CD4-positive, alpha-beta T cell (primary cell): ENCODE results near the gene FERMT1. TPM values are rescaled to one million over a fixed set of nuclear protein-coding genes. Genes with fewer than 3 reads are reported as not detected.

Source experiments
- ATAC-seq: fragments of 200-7000 bp; cut with Tn5 transposase; one replicate; pipeline ENCODE4 v1.10.0; 2022; ENCODE audit warnings: mild to moderate bottlenecking; ENCODE audit not compliant: poor library complexity
- CTCF ChIA-PET: fragments of 350-600 bp; sonication (Branson Sonifier 250); formaldehyde crosslinking; loops from one replicate; lab custom pipeline; 2021; ENCODE audit warnings: antibody characterized with exemption, inconsistent platforms; lab: Charles Lee
- POLR2A ChIA-PET: fragments of 350-600 bp; sonication (Branson Sonifier 250); formaldehyde crosslinking; loops from one replicate; lab custom pipeline; 2021; ENCODE audit warnings: antibody characterized with exemption, inconsistent platforms; lab: Charles Lee
- DNase-seq, 14 experiments: peaks; one replicate each; pipeline ENCODE4 v3.0.0-alpha.2; 2013 to 2020; ENCODE audit warnings: mixed read lengths in 2 of 14
- H3K27ac ChIP-seq, 2 donors: one replicate each; pipeline versions ENCODE4 v1.5.1 to v1.7.0; 2013; ENCODE audit warnings: low read length in 2 of 2, low read depth in 1 of 2, mild to moderate bottlenecking in 1 of 2
- H3K27me3 ChIP-seq, 2 experiments: 1 replicate in 1 of 2; 2 replicates in 1 of 2; pipeline versions ENCODE4 v1.6.1 to v1.7.0; 2013; ENCODE audit warnings: low read length in 2 of 2, control low read depth in 1 of 2, mild to moderate bottlenecking in 1 of 2, moderate library complexity in 1 of 2; ENCODE audit not compliant: insufficient read depth in 2 of 2, control insufficient read depth in 1 of 2
- H3K36me3 ChIP-seq: one replicate; pipeline ENCODE4 v1.6.1; 2013; ENCODE audit warnings: low read length, control low read depth; ENCODE audit not compliant: insufficient read depth
- H3K4me1 ChIP-seq: one replicate; pipeline ENCODE4 v1.6.1; 2013; ENCODE audit warnings: low read length, control low read depth; ENCODE audit not compliant: insufficient read depth
- H3K4me3 ChIP-seq: one replicate; pipeline ENCODE4 v1.5.1; 2013; ENCODE audit warnings: mild to moderate bottlenecking, low read length, moderate library complexity
- H3K9me3 ChIP-seq, 2 experiments: 1 replicate in 1 of 2; 2 replicates in 1 of 2; pipeline versions ENCODE4 v1.6.1 to v1.7.0; 2013; ENCODE audit warnings: low read length in 2 of 2, mild to moderate bottlenecking in 2 of 2, control low read depth in 1 of 2, moderate library complexity in 1 of 2; ENCODE audit not compliant: control insufficient read depth in 1 of 2, insufficient read depth in 1 of 2
- H3K27ac Mint-ChIP-seq: one replicate; pipeline ENCODE4 v1.8.0; 2020; ENCODE audit warnings: mixed read lengths
- H3K27me3 Mint-ChIP-seq: one replicate; pipeline ENCODE4 v1.8.0; 2021; ENCODE audit warnings: mixed read lengths
- H3K36me3 Mint-ChIP-seq: one replicate; pipeline ENCODE4 v1.8.0; 2021; ENCODE audit warnings: low read depth, mixed read lengths
- H3K4me1 Mint-ChIP-seq: one replicate; pipeline ENCODE4 v1.8.0; 2021; ENCODE audit warnings: low read depth, mixed read lengths
- H3K4me3 Mint-ChIP-seq: one replicate; pipeline ENCODE4 v1.8.0; 2020; ENCODE audit warnings: mild to moderate bottlenecking, mixed read lengths
- H3K9me3 Mint-ChIP-seq: one replicate; pipeline ENCODE4 v1.8.0; 2020; ENCODE audit warnings: mixed read lengths
- intact Hi-C, 2 experiments: fragments of 100-400 bp; cut with DNase I in 1 of 2; cut with micrococcal nuclease in 1 of 2; formaldehyde crosslinking; loops; one replicate each; pipeline versions ENCODE4 v1.15.1 to v1.9.0; 2023 to 2025; cut with DNase I, micrococcal nuclease
- total RNA-seq, 174 experiments: library from RNA in 2 of 174; stranded (reverse) in 2 of 174; gene quantifications; one replicate each; pipeline ENCODE4 v1.2.3 and lab custom pipeline; 2021 to 2026
- TF ChIP-seq, protein P1 (sequence below): fragments of 200-600 bp; IDR thresholded peaks from one replicate; pipeline ENCODE4 v1.8.0; 2022; ENCODE audit warnings: antibody characterized with exemption, mild to moderate bottlenecking

The FERMT1 gene
- total RNA-seq, 2 experiments from 2014 or later, result not detected

DNA sequence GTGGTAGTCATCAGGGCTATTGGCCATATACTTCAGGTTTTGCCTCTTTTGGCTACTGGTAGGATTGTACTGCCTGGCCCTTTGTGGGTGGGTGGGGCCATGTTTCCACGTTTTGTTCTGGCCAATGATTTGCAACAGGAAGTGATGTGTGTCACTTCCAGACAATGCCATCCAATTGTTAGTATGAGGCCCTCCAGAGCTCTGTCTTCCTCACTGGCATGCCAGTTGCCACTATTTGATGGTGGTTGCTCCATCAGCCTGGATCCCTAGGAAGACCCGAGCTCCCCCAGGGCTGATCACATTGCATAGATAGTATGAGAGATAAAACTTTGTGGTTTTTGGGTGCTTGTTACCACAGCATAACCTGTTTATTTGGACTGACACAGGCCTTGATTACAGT lies 61.3 kb downstream of the FERMT1 start:
- intact Hi-C loops, result no loop called here

DNA sequence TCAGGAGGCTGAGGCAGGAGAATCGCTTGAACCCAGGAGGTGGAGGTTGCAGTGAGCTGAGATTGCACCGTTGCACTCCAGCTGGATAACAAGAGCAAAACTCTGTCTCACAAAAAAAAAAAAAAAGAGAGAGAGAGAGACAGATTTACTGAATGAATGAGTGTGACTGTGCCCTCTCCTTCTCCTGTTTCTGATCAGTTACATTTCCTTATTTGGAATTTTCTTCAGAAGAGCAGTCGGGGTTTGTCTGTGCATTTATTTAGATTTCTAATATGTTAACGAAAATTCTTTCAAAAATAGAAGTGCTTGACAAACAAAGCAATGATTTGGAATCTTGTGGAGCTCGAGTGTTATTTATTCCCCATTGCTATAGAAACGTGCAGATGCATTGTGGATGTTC lies 62.6 kb downstream of the FERMT1 start:
- H3K36me3 ChIP-seq, result no peaks in the 10 kb centered on the region
- Mint-ChIP-seq H3K9me3 (no peaks in the 10 kb centered on the region), H3K27me3 (peaks cover 12% of the 10 kb centered on the region), H3K4me1 (peaks cover 4% of the 10 kb centered on the region), H3K36me3 (no peaks in the 10 kb centered on the region), H3K4me3 (no peak overlapping the region), H3K27ac (no peak overlapping the region)
- intact Hi-C loops, result no loop called here
- H3K27me3 ChIP-seq, result peaks cover 0 to 4% of the 10 kb centered on the region in 2 experiments
- ATAC-seq, result no peak
- H3K27ac ChIP-seq, result no peak overlapping the region
- CTCF ChIA-PET, result no interaction called here
- no peaks in the 10 kb centered on the region for H3K4me1 ChIP-seq
- TF ChIP-seq, protein P1, sequence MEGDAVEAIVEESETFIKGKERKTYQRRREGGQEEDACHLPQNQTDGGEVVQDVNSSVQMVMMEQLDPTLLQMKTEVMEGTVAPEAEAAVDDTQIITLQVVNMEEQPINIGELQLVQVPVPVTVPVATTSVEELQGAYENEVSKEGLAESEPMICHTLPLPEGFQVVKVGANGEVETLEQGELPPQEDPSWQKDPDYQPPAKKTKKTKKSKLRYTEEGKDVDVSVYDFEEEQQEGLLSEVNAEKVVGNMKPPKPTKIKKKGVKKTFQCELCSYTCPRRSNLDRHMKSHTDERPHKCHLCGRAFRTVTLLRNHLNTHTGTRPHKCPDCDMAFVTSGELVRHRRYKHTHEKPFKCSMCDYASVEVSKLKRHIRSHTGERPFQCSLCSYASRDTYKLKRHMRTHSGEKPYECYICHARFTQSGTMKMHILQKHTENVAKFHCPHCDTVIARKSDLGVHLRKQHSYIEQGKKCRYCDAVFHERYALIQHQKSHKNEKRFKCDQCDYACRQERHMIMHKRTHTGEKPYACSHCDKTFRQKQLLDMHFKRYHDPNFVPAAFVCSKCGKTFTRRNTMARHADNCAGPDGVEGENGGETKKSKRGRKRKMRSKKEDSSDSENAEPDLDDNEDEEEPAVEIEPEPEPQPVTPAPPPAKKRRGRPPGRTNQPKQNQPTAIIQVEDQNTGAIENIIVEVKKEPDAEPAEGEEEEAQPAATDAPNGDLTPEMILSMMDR, result no peak
- POLR2A ChIA-PET, result no interaction called here
- no peaks in the 10 kb centered on the region for H3K9me3 ChIP-seq
- no peak for DNase-seq
- no peak overlapping the region for H3K4me3 ChIP-seq

More for the DNA sequence above, 61.3 kb downstream of the FERMT1 start:
- H3K27ac Mint-ChIP-seq, result no peak overlapping the region
- Histone ChIP-seq H3K4me1 (no peaks in the 10 kb centered on the region), H3K27me3 (no peaks in the 10 kb centered on the region), H3K27ac (no peak overlapping the region), H3K4me3 (no peak overlapping the region), H3K9me3 (no peaks in the 10 kb centered on the region), H3K36me3 (no peaks in the 10 kb centered on the region)
- POLR2A ChIA-PET, result no interaction called here
- TF ChIP-seq, protein P1, result no peak
- H3K4me3 Mint-ChIP-seq, result no peak overlapping the region
- H3K9me3 Mint-ChIP-seq, result no peaks in the 10 kb centered on the region
- peaks cover 12% of the 10 kb centered on the region for H3K27me3 Mint-ChIP-seq
- no peaks in the 10 kb centered on the region for H3K36me3 Mint-ChIP-seq
- H3K4me1 Mint-ChIP-seq, result peaks cover 4% of the 10 kb centered on the region
- no peak for ATAC-seq
- no peak for DNase-seq
- CTCF ChIA-PET, result no interaction called here

DNA sequence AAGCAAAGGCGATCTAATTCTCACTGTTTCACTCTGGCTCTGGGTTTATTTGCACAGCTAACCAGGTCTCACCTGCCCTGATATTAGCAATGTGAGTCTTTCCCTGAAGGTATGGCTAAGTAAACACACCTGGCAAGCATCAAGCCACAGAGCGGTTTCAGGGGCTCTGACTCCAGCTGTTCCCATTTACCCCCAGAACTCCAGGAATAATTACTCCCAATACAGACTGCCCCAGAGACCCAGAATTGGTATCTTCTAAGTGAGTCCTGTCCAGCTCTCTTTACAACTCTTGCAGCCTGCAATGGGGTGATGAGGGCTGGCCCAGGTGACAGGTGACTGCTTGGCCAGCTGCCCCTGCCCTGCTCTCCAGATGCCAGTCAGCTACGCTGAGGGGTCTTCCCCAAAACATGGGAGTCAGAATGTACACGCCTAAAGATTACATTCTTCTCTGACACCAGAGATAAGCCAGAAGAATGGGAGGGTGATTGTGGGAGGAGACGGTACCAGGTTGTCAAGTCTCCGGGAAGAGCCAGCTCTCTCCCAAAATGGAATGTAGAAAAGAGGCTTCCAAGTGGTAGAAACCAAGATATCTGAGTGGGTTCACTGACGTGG lies 64.0 kb downstream of the FERMT1 start:
- no peaks in the 10 kb centered on the region for H3K9me3 Mint-ChIP-seq

More for the DNA sequence above, 64.0 kb downstream of the FERMT1 start:
- TF ChIP-seq, protein P1, result no peak
- Histone ChIP-seq H3K4me3 (no peak overlapping the region), H3K4me1 (no peaks in the 10 kb centered on the region), H3K27me3 (peaks cover 0 to 6% of the 10 kb centered on the region in 2 experiments), H3K27ac (no peak overlapping the region), H3K36me3 (no peaks in the 10 kb centered on the region), H3K9me3 (no peaks in the 10 kb centered on the region)
- ChIA-PET CTCF (no interaction called here), POLR2A (no interaction called here)
- Mint-ChIP-seq H3K36me3 (no peaks in the 10 kb centered on the region), H3K4me1 (peaks cover 4% of the 10 kb centered on the region), H3K27me3 (peaks cover 23% of the 10 kb centered on the region), H3K27ac (no peak overlapping the region), H3K4me3 (no peak overlapping the region)
- ATAC-seq (no peak), DNase-seq (no peak)
- intact Hi-C loops, result no loop called here
